ENCODE results near the gene PYGM.
"Not testable (repeated sequence)": the region's sequence is repeated elsewhere in the genome, so short reads cannot be mapped to it uniquely, and the experiment has no call there.

The PYGM gene

GRCh38 chr11:64711956-64712362, 47.8 kb downstream of the PYGM start:
- H3K27ac ChIP-seq = no peak overlapping the region
- ChIA-PET CTCF (no interaction called here), POLR2A (ENCODE audit: low non-redundant PET) (no interaction called here)
- no peak for DNase-seq (ENCODE audit: low spot score)
- no peak for TF ChIP-seq CTCF (conservative IDR thresholded peaks at IDR 0.05; ENCODE audit: low read depth)

- ChIA-PET CTCF (interaction anchor here (0.7 kb wide), 1 partner anchor 23 kb away, joined by 3 read pairs; no protein-coding TSS in a partner anchor), POLR2A (ENCODE audit: low non-redundant PET) (no interaction called here)
- no peak for TF ChIP-seq CTCF (conservative IDR thresholded peaks at IDR 0.05; ENCODE audit: low read depth)
- no peak overlapping the region for H3K27ac ChIP-seq
- DNase-seq (ENCODE audit: low spot score) = no peak
These were observed 48.4 kb downstream of the PYGM start for GRCh38 chr11:64711138-64711955.

GRCh38 chr11:64710418-64711137, 49.2 kb downstream of the PYGM start:
- no peak for TF ChIP-seq CTCF (conservative IDR thresholded peaks at IDR 0.05; ENCODE audit: low read depth)
- H3K27ac ChIP-seq = no peak overlapping the region
- ChIA-PET POLR2A (ENCODE audit: low non-redundant PET) (no interaction called here), CTCF (interaction anchor here (0.7 kb wide), 1 partner anchor 22 kb away, joined by 3 read pairs; no protein-coding TSS in a partner anchor)
- peak; percentile 32 for DNase-seq (ENCODE audit: low spot score)

GRCh38 chr11:64705501-64705900, 54.3 kb downstream of the PYGM start:
- TF ChIP-seq CTCF (conservative IDR thresholded peaks at IDR 0.05; ENCODE audit: low read depth) = no peak
- H3K27ac ChIP-seq = no peak overlapping the region
- POLR2A ChIA-PET (ENCODE audit: low non-redundant PET) = no interaction called here
- CTCF ChIA-PET = interaction anchor here (1.8 to 2.6 kb wide), 2 partner anchors 17 to 61 kb away, joined by 7 to 19 read pairs; no protein-coding TSS in a partner anchor
- DNase-seq (ENCODE audit: low spot score) = no peak

- no peak overlapping the region for H3K27ac ChIP-seq
- POLR2A ChIA-PET (ENCODE audit: low non-redundant PET) = no interaction called here
- no peak for DNase-seq (ENCODE audit: low spot score)
- CTCF ChIA-PET = interaction anchor here (1.3 to 2.6 kb wide), 2 partner anchors 10 to 14 kb away, joined by 3 to 19 read pairs; no protein-coding TSS in a partner anchor
- no peak for TF ChIP-seq CTCF (conservative IDR thresholded peaks at IDR 0.05; ENCODE audit: low read depth)
These were observed 56.7 kb downstream of the PYGM start for GRCh38 chr11:64703048-64703447.

- H3K27ac ChIP-seq; POLR2A ChIA-PET (ENCODE audit: low non-redundant PET); CTCF ChIA-PET; DNase-seq (ENCODE audit: low spot score): not testable (repeated sequence)
These were observed 57.8 kb downstream of the PYGM start for GRCh38 chr11:64701956-64702355.

GRCh38 chr11:64698427-64698826, 61.3 kb downstream of the PYGM start:
- no peak for DNase-seq (ENCODE audit: low spot score)
- CTCF ChIA-PET = interaction anchor here (0.6 kb wide), 1 partner anchor 35 kb away, joined by 3 read pairs; no protein-coding TSS in a partner anchor
- no peak for TF ChIP-seq CTCF (conservative IDR thresholded peaks at IDR 0.05; ENCODE audit: low read depth)
- no peak overlapping the region for H3K27ac ChIP-seq
- POLR2A ChIA-PET (ENCODE audit: low non-redundant PET) = no interaction called here
